T-helper 1 cell treated with Interleukin-12 subunit alpha and Interleukin-12 subunit beta and Interleukin-4 antibody, amounts not matched to agents 30 ng/mL and 1 ng/mL, for 36 hours (primary cell): Measurements from ENCODE around the gene GOLPH3L. TPM values are rescaled to one million over a fixed set of nuclear protein-coding genes. Genes with fewer than 3 reads are reported as not detected.
"Not testable (repeated sequence)": the region's sequence is repeated elsewhere in the genome, so short reads cannot be mapped to it uniquely, and the experiment has no call there.

Source experiments
- intact Hi-C: fragments of 100-400 bp; cut with micrococcal nuclease; formaldehyde crosslinking; loops from one replicate; pipeline ENCODE4 v1.15.1; 2024
- total RNA-seq: library from RNA; stranded (reverse); gene quantifications from 2 replicates; pipeline ENCODE4 v1.2.3, GENCODE V29; 2022

Gene GOLPH3L
- total RNA-seq, 1 donor from 2014 or later, result 19.3 TPM

- intact Hi-C loops, result no loop called here
These were observed 36.4 kb downstream of the GOLPH3L start for GRCh38 chr1:150660584-150660983.

GRCh38 chr1:150657064-150657463 is 39.9 kb downstream of the GOLPH3L start:
- intact Hi-C loops, result not testable (repeated sequence)

DNA sequence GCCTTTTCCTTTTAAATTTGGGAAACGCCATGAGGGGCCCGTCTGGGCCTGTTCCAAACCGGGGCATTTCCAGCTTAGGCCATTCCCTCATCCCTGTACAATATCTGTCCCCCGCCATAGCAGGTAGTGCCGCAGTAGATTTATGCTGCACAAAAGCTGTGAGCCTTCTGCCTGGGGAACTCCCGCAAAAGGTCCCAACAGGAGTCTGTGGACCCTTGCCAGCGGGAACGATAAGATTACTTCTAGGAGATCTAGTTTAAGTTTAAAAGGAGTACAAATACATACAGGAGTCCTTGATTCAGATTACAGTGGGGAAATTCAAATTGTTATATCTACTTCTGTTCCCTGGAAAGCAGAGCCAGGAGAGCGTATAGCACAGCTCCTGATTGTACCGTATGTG is 42.3 kb downstream of the GOLPH3L start:
- intact Hi-C loops, result not testable (repeated sequence)

DNA sequence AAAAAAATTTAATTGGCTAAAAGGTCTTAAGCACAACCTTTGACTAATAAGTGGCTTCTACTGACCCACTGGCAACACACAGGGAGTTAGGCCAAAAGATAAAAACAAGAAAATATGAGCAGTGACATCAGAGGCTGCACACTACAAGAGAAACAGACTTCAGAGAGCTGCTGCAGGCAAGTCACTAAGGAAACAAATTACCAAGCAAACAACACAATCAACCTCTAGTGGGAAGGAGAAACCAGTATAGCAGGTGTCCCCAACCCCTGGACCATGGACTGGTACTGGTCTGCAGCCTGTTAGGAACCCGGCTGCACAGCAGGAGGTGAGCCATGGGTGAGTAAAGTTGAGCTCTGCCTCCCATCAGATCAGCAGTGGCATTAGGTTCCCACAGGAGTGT is 46.8 kb downstream of the GOLPH3L start:
- intact Hi-C loops, result no loop called here

GRCh38 chr1:150649441-150650075 is 47.4 kb downstream of the GOLPH3L start:
- intact Hi-C loops, result no loop called here

DNA sequence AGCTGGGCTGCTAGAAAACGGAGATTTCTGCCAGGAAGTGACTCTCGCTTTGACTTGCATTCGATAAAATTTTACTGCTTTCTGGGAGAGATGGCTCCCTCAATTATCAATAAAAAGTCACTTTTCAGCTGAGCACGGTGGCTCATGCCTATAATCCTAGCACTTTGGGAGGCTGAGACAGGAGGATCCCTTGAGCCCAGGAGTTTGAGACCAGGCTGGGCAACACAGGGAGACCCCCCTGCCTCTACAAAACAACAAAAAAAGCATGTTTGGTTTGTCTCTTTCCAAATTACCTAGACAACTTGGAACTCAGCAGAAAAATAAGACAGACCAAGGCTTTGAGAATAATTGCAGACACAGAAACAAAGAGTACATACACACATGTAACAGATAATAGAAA is 54.7 kb downstream of the GOLPH3L start:
- intact Hi-C loops, result no loop called here

GRCh38 chr1:150641126-150641815 is 55.7 kb downstream of the GOLPH3L start:
- intact Hi-C loops, result not testable (repeated sequence)

- intact Hi-C loops, result not testable (repeated sequence)
These were observed 58.5 kb downstream of the GOLPH3L start for GRCh38 chr1:150638430-150638829.

- intact Hi-C loops, result not testable (repeated sequence)
These were observed 61.9 kb downstream of the GOLPH3L start for GRCh38 chr1:150634839-150635622.

- intact Hi-C loops, result loop anchor here (1.0 to 5.0 kb wide), 16 partner anchors 8 to 528 kb away; partner anchors contain the start of genes ANP32E, APH1A, ARNT and CTSS
These were observed 67.6 kb downstream of the GOLPH3L start, which contains the start of gene ENSA for GRCh38 chr1:150629115-150629928. Gene ENSA (minus strand): TSS chr1:150629612. CDS start chr1:150629470, 142 bp downstream.

GRCh38 chr1:150628766-150629114 is 68.2 kb downstream of the GOLPH3L start:
- intact Hi-C loops, result loop anchor here (1.0 to 5.0 kb wide), 16 partner anchors 7 to 529 kb away; partner anchors contain the start of genes ANP32E, APH1A, ARNT and CTSS

DNA sequence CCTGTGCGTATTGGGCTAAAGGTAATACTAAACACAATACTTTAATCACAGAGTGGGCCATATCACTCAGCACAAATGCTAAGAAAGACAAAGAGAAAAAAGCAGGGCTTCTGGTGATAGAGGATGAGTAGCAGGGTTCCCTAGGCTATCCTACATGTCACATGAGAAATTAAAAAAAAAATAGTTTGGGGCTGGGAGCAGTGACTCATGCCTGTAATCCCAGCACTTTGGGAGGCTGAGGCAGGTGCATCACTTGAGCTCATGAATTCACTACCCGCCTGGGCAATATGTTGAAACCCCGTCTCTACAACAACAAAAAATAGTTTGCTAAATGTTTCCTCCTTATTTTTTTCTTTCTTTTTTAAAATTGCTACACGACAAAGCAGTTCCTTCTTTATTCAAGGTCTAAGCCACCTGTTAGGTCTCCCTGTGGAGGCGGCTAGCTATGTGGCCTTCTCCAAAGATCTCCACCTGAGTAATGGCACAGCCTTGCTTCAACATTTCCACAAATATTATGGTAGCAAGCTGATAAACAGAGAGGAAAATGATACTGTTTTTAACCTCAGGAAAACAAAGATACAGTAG is 69.0 kb downstream of the GOLPH3L start:
- intact Hi-C loops, result loop anchor here (2.0 to 5.0 kb wide), 2 partner anchors 351 to 529 kb away; partner anchors contain the start of gene TNFAIP8L2

- intact Hi-C loops, result loop anchor here (5.0 kb wide), 1 partner anchor 531 kb away; the partner anchor contains the start of gene TNFAIP8L2
These were observed 70.8 kb downstream of the GOLPH3L start for GRCh38 chr1:150626150-150626549.

GRCh38 chr1:150624546-150624945 is 72.4 kb downstream of the GOLPH3L start:
- intact Hi-C loops, result not testable (repeated sequence)

DNA sequence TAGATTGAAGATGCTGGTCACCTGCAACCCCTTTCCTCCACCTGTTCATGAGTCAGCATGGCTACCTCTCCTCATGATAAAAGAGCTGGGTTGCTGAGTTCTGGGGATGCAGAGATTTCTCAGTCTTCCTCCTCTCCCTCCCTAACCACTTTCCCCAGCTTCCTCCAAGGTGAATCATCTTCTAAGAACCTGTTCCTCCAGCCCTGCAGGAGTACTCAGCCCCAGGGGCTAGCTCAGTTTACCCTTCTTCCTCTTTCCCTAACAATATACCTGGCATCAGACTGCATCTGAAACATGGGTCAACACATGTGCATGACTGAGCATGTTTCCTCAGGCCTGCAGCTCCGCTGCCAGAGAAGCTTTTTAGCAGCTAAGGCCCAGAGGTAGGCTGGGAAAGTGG is 72.8 kb downstream of the GOLPH3L start:
- intact Hi-C loops, result not testable (repeated sequence)

DNA sequence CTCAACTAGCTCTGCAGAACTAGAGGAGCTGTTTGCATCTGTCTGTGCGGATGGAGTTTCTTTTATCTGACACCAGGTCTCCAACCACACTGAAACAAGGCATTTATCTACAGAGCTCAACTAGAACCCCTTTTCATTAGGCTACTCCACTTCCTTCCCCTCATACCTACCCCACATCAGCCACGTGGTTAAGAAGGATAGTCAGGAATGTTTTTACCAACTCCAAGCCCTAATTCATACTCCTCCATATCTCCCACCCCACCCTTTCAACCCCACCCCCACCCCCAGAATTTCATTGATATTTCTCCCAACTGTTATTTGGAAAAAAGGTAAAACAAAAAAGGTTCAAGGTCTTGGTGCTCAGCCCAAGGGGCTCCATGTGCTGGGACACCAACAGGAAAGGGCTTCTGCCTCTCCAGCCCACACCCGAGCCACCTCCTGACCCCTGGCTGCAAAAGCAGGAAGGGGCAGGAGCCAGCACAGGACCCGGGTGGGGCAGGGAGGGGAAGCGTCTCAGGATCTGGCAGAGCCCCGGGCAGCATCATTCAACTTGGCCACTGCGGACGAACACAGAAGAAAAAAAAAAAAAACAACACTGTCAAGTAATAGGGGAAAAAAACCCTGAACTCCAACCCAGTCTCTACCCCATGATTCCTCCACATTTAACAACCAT is 74.5 kb downstream of the GOLPH3L start:
- intact Hi-C loops, result no loop called here

DNA sequence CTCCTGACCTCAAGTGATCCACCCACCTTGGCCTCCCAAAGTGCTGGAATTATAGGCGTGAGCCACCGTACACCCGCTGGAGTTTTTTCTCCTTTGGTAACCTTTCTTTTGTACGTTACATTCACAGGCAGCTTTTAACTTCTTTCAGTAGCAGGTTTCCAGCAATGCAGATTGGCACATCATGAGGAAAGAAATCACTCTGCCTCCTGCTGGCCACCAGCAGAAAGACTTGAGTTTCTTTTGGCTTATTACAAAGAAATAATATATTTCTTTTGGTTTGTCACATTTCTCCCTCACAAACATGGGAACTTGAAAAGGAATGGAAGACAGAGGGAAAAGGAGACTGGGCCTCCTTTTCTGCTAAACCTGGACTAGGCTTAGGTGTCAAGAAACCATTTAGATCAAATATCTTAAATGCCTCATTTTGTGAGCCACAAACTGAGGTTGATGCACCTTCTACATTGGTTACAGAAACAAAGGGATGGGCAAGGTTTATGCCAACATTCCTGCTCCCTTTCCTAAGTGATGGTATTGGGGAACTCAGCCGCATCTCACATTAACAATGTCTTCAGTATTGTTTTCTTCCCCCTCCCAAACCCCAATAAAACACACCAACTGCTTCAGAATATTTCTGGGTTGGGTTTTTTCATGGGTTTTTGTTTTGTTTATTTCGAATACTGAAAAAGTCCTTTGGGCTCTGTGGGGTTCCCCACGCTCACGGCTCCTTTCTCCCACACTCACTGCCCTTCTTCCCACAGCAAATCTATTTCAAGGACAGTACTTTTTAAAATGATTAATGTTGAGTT is 75.3 kb downstream of the GOLPH3L start:
- intact Hi-C loops, result loop anchor here (1.0 to 2.0 kb wide), 6 partner anchors 8 to 366 kb away; partner anchors contain the start of genes ENSA and MCL1

- intact Hi-C loops, result loop anchor here (1.0 to 2.0 kb wide), 6 partner anchors 8 to 366 kb away; partner anchors contain the start of genes ENSA and MCL1
These were observed 76.0 kb downstream of the GOLPH3L start for GRCh38 chr1:150620919-150621318.
